Left hindlimb (tissue), 1 donor: Measurements from ENCODE around the gene PTK6.
"Not testable (repeated sequence)": the region's sequence is repeated elsewhere in the genome, so short reads cannot be mapped to it uniquely, and the experiment has no call there.

Experiments
- DNase-seq: peaks from one replicate; pipeline ENCODE4 v3.0.0-alpha.2; 2018

The PTK6 gene

GRCh38 chr20:63492518-63492917, 44.7 kb downstream of the PTK6 start:
- no peak for DNase-seq

DNA sequence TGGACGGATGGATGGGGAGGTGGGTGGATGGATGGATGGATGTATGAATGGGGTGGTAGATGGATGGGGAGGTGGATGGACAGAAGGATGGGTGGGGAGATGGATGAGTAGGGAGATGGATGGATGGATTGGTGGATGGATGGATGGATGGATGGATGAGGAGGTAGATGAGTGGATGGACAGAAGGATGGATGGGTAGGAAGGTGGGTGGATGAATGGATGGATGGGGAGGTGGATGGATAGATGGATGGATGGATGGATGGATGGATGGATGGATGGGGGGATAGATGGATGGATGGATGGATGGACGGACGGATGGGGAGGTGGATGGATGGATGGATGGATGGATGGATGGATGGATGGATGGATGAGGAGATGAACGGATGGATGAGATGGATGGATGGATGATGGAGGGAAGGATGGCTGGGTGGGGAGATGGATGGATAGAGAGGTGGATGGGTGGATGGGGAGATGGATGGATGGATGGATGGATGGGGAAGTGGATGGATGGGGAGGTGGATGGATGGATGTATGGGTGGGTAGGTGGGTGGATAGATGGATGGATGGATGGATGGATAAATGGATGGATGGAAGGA, 45.4 kb downstream of the PTK6 start:
- no peak for DNase-seq

GRCh38 chr20:63491078-63491477, 46.1 kb downstream of the PTK6 start:
- DNase-seq = no peak

GRCh38 chr20:63490416-63490815, 46.8 kb downstream of the PTK6 start:
- DNase-seq = no peak

GRCh38 chr20:63488315-63489251, 48.6 kb downstream of the PTK6 start:
- DNase-seq = no peak

DNA sequence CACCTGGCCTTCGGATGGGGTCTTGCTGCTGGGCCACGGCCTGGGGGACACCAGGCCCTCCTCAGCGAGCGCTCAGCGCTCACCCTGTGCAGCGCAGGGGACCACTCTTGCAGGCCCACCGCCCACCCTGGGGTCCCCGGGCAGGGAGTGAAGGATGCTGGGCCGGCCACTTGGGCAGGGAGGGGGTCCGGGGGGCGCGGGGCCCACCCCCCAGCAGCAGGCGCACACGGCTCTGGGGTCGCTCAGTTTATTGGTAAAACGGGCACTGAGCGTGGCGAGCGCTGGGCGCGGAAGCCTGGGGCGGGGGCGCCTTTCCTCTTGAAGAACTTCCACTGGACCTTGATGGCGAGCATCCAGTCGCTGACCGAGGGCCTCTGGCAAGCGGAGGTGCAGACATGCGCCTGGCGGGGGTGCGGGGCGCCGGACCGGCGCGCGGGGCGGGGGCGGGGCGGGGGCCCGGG, 49.4 kb downstream of the PTK6 start:
- no peak for DNase-seq

DNA sequence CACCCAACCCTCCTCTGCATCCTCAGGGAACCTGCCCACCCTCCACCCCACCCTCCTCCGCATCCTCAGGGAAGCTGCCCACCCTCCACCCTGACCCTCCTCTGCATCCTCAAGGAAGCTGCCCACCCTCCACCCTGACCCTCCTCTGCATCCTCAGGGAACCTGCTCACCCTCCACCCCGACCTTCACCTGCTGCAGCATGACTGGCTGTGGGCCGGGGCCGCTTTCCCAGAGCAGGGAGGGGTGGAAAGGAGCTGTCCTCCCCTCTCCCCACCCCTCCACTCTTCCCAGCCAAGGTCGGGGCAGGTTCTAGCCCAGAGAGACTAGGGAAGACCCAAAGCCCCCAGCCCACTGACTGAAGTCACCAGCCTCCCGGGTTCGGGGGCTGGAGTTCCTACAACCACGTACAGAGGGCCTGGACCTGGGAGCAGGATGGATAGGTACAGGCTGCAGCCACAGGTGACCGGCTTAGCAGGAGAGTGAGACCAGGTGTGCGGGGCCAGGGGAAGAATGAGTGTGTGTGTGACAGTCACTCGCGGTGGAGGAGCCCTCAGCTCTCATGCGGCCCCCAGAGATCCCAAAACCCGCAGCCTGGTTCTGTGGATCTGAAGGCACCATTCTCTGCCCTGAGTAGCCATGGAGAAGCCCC, 49.9 kb downstream of the PTK6 start:
- no peak for DNase-seq

- DNase-seq = no peak
These were observed 50.8 kb downstream of the PTK6 start for GRCh38 chr20:63486300-63486855.

DNA sequence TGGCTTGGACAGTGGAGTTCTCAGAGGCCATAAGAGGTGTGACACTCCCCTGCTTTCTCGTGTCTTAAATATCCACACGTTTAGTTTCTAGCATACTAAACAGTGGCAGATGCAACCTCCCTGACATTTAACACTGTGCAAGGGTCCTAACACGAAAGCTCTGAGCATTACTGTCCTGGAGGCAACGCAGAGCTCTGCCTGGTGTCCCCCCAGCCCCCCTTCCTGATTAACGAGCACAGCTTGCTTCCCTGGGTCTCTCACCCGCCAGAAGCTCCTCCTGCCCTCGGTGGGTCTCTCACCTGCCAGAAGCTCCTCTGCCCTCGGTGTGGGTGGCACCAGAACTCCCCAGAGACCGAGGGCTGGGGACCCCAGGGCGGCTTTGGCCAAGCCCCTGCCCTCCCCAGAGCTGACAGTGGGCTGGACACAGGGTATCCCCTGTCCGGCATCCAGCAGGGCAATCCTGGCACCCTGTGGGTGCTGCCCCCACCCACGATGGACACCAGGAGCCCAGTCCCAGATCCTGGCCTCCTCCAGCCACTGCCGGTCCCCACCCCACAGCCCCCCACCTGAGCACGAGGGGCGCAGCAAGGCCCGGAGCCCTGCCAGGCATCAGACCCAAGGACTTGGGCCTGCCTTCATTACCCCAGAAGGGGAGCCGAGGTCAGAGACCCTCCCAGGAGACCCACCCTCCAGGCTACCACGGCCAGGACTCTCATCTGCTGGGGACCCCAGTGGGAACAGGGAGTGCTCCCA, 52.3 kb downstream of the PTK6 start:
- DNase-seq = no peak

DNA sequence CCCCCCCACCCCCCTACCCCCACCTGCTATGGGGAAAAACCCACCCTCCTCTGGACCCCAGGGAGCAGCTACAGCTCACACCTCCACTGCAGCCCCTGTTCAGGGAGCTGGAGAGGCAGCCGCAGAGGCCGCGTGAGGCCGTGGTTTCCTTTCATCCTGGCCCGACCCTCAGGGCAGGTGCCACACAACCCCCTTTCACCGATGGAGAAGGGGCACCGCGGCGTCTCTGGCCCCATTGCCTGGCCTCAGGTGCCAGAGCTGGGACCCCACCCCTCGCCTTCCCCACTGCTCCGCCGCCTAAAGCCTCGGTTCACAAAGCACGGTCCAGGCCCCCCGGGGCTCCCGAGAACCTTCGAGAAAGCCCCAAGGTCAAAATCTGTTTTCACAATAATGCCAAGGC, 52.9 kb downstream of the PTK6 start:
- no peak for DNase-seq

- DNase-seq = no peak
These were observed 53.3 kb downstream of the PTK6 start for GRCh38 chr20:63483834-63484233.

GRCh38 chr20:63482021-63482587, 55.1 kb downstream of the PTK6 start:
- no peak for DNase-seq

DNA sequence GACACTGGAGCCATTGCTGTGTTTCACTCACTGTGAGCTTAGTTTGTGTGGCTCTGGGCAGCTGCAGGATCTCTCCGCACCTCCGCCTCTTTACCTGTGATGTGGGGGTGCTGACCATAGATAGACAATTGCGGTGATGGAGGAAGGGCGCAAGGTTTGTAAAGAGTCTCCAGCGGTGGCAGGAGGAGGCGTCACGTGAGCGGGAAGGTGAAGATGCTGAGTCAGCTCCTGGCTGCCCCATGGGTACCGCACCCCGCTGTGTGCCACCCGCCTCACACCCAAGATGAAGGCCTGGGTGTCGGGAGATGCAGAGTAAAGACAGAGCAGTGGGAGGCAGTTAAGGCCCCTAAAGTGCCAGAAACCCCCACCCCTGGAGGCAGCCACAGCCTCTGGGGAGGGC, 55.7 kb downstream of the PTK6 start:
- no peak for DNase-seq

DNA sequence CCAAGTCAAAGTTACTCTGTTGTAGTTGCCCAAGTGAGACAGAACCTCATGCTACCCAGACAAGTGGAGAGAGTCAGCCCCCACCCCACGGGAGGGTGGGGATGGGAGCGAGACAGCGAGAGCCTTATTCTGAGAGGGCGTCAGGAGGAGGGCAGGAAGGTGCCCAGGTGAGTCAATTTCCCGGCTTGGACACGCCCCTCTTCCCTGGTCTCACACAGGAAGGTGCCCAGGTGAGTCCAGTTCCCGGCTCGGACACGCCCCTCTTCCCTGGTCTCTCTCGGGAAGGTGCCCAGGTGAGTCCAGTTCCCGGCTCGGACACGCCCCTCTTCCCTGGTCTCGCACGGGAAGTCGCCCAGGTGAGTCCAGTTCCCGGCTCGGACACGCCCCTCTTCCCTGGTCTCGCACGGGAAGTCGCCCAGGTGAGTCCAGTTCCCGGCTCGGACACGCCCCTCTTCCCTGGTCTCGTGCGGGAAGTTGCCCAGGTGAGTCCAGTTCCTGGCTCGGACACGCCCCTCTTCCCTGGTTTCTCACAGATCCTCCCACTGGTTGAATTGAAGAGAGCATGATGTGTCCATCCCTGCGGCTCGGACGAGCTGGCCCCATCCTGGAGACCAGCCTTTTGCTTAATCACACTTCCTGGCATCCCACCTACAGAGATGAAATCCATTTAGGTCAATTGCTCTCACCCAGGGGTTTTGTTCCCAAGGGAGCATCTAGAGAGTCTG, 57.3 kb downstream of the PTK6 start:
- DNase-seq = not testable (repeated sequence)

- no peak for DNase-seq
These were observed 58.6 kb downstream of the PTK6 start for GRCh38 chr20:63478346-63479302.
